ENCODE measurements around the gene DUSP8. TPM values are rescaled to one million over a fixed set of nuclear protein-coding genes. Genes with fewer than 3 reads are reported as not detected.

The DUSP8 gene
- total and polyA plus RNA-seq, 4 donors, result 2.0 to 17.0 (median 6.3) TPM

- no peaks in the 10 kb centered on the region for H3K36me3 ChIP-seq (ENCODE audit: control insufficient read depth in 4 of 4, insufficient read depth in 4 of 4, low read length in 4 of 4)
- H3K27ac ChIP-seq (ENCODE audit: low read depth in 1 of 2, low read length in 1 of 2), result no peak overlapping the region
- H3K9ac ChIP-seq (ENCODE audit: insufficient read depth in 1 of 2, low read length in 2 of 2), result no peak overlapping the region
- no peaks in the 10 kb centered on the region for H3K9me3 ChIP-seq (ENCODE audit: control insufficient read depth in 4 of 4, insufficient read depth in 3 of 4, low read length in 3 of 4)
- H3K4me1 ChIP-seq (ENCODE audit: control insufficient read depth in 5 of 5, insufficient read depth in 5 of 5, low read length in 5 of 5), result peaks cover 0 to 20% (median 0%) of the 10 kb centered on the region in 5 donors
- WGBS, 2 donors, result 79 to 89% methylated on average over 13 of the region's 13 CpGs
- no peak overlapping the region for H3K4me3 ChIP-seq
- no peak for DNase-seq
- TF ChIP-seq CTCF (IDR thresholded peaks at IDR 0.05; ENCODE audit: control extremely low read depth, extremely low read depth), result no peak
- no peak for ATAC-seq (ENCODE audit: insufficient read depth, low FRiP score)
- peaks cover 5 to 44% (median 26%) of the 10 kb centered on the region in 3 donors for H3K27me3 ChIP-seq (ENCODE audit: control insufficient read depth in 3 of 3, insufficient read depth in 3 of 3, low read length in 2 of 3)
Measured at GRCh38 chr11:1549338-1550330, 22.4 kb downstream of the DUSP8 start.

GRCh38 chr11:1548221-1549070 lies 23.6 kb downstream of the DUSP8 start:
- H3K4me1 ChIP-seq (ENCODE audit: control insufficient read depth in 5 of 5, insufficient read depth in 5 of 5, low read length in 5 of 5), result peaks cover 0 to 20% (median 0%) of the 10 kb centered on the region in 5 donors
- peak overlapping the region; percentile 26 for H3K4me3 ChIP-seq
- H3K27me3 ChIP-seq (ENCODE audit: control insufficient read depth in 3 of 3, insufficient read depth in 3 of 3, low read length in 2 of 3), result peaks cover 5 to 45% (median 24%) of the 10 kb centered on the region in 3 donors
- 15% methylated on average over 25 to 34 of the region's 34 CpGs for WGBS, 2 donors
- no peak for TF ChIP-seq CTCF (IDR thresholded peaks at IDR 0.05; ENCODE audit: control extremely low read depth, extremely low read depth)
- ATAC-seq (ENCODE audit: insufficient read depth, low FRiP score) (peak; percentile 21), DNase-seq (peak; percentile 64 to 78 (median 77))
- H3K36me3 ChIP-seq (ENCODE audit: control insufficient read depth in 4 of 4, insufficient read depth in 4 of 4, low read length in 4 of 4), result no peaks in the 10 kb centered on the region
- peak overlapping the region; percentile 61 to 79 for H3K27ac ChIP-seq (ENCODE audit: low read depth in 1 of 2, low read length in 1 of 2)
- H3K9ac ChIP-seq (ENCODE audit: insufficient read depth in 1 of 2, low read length in 2 of 2), result no peak overlapping the region
- no peaks in the 10 kb centered on the region for H3K9me3 ChIP-seq (ENCODE audit: control insufficient read depth in 4 of 4, insufficient read depth in 3 of 4, low read length in 3 of 4)

- Histone ChIP-seq H3K36me3 (ENCODE audit: control insufficient read depth in 4 of 4, insufficient read depth in 4 of 4, low read length in 4 of 4) (no peaks in the 10 kb centered on the region), H3K4me1 (ENCODE audit: control insufficient read depth in 5 of 5, insufficient read depth in 5 of 5, low read length in 5 of 5) (peaks cover 0 to 20% (median 0%) of the 10 kb centered on the region in 5 donors), H3K27ac (ENCODE audit: low read depth in 1 of 2, low read length in 1 of 2) (peak overlapping the region in 1 of 2 donors; percentile 61), H3K9ac (ENCODE audit: insufficient read depth in 1 of 2, low read length in 2 of 2) (no peak overlapping the region), H3K9me3 (ENCODE audit: control insufficient read depth in 4 of 4, insufficient read depth in 3 of 4, low read length in 3 of 4) (no peaks in the 10 kb centered on the region), H3K4me3 (no peak overlapping the region), H3K27me3 (ENCODE audit: control insufficient read depth in 3 of 3, insufficient read depth in 3 of 3, low read length in 2 of 3) (peaks cover under 1 to 42% (median 22%) of the 10 kb centered on the region in 3 donors)
- 10 to 15% methylated on average over 32 to 33 of the region's 33 CpGs for WGBS, 2 donors
- no peak for TF ChIP-seq CTCF (IDR thresholded peaks at IDR 0.05; ENCODE audit: control extremely low read depth, extremely low read depth)
- DNase-seq, result no peak
- no peak for ATAC-seq (ENCODE audit: insufficient read depth, low FRiP score)
Measured at GRCh38 chr11:1547467-1548098, 24.5 kb downstream of the DUSP8 start.
